PFSK-1 (cell line): ENCODE measurements around the gene CEP41.

ENCODE experiments used
- FOXP2 ChIP-seq: optimal IDR thresholded peaks from 2 replicates; pipeline ENCODE3; 2011; ENCODE audit warnings: borderline replicate concordance, control low read depth, inconsistent platforms; ENCODE audit not compliant: insufficient read depth; ENCODE audit errors: extremely low read length, extremely low read depth
- POLR2AphosphoS5 ChIP-seq: IDR thresholded peaks from 2 replicates; pipeline ENCODE4 v1.6.1; 2012; ENCODE audit warnings: low read depth, mild to moderate bottlenecking, control low read depth, low read length, moderate library complexity
- SIN3A ChIP-seq: IDR thresholded peaks from 2 replicates; pipeline ENCODE4 v1.6.1; 2012; ENCODE audit warnings: mild to moderate bottlenecking, low read length, moderate library complexity, borderline replicate concordance; ENCODE audit not compliant: insufficient read depth
- TAF1 ChIP-seq: IDR thresholded peaks from 2 replicates; pipeline ENCODE4 v1.6.1; 2012; ENCODE audit warnings: low read length, control low read depth, borderline replicate concordance; ENCODE audit not compliant: insufficient read depth
- TF ChIP-seq, protein P1 (sequence below), 2 experiments: IDR thresholded peaks; 2 replicates each; pipeline versions ENCODE4 v1.6.1 to v1.8.0; 2011 to 2012; ENCODE audit warnings: low read depth in 2 of 2, low read length in 2 of 2, control low read depth in 1 of 2, inconsistent platforms in 1 of 2, mild to moderate bottlenecking in 1 of 2, moderate library complexity in 1 of 2; ENCODE audit not compliant: insufficient read depth in 1 of 2

DNA sequence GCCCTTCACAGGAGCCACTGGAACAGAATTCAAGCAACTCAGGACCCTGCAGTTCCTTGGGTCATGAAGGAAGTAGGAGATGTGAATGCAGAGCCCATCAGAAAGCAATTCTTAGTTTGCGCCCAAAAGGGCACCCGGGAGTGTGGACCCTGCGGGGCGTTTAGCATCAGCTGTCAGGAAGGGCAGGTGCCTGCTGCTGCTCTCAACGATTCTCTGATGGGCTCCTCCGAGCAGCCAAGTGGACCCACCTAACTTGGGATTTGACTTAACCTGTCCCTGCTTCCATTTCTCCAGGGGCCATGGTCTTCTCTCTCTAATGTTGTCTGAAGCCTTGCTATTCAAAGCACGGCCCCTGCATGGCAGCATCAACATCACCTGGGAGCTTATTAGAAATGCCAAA, 79.1 kb downstream of the CEP41 start:
- TF ChIP-seq SIN3A, result no peak
- TF ChIP-seq POLR2AphosphoS5, result no peak
- TF ChIP-seq, protein P1, sequence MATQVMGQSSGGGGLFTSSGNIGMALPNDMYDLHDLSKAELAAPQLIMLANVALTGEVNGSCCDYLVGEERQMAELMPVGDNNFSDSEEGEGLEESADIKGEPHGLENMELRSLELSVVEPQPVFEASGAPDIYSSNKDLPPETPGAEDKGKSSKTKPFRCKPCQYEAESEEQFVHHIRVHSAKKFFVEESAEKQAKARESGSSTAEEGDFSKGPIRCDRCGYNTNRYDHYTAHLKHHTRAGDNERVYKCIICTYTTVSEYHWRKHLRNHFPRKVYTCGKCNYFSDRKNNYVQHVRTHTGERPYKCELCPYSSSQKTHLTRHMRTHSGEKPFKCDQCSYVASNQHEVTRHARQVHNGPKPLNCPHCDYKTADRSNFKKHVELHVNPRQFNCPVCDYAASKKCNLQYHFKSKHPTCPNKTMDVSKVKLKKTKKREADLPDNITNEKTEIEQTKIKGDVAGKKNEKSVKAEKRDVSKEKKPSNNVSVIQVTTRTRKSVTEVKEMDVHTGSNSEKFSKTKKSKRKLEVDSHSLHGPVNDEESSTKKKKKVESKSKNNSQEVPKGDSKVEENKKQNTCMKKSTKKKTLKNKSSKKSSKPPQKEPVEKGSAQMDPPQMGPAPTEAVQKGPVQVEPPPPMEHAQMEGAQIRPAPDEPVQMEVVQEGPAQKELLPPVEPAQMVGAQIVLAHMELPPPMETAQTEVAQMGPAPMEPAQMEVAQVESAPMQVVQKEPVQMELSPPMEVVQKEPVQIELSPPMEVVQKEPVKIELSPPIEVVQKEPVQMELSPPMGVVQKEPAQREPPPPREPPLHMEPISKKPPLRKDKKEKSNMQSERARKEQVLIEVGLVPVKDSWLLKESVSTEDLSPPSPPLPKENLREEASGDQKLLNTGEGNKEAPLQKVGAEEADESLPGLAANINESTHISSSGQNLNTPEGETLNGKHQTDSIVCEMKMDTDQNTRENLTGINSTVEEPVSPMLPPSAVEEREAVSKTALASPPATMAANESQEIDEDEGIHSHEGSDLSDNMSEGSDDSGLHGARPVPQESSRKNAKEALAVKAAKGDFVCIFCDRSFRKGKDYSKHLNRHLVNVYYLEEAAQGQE (IDR thresholded peaks at IDR 0.05; ENCODE audit: insufficient read depth in 1 of 2, low read depth in 2 of 2, low read length in 2 of 2), result no peak
- no peak for TF ChIP-seq TAF1
- no peak for TF ChIP-seq FOXP2
